ENCODE measurements around the gene IL1B.

DNA sequence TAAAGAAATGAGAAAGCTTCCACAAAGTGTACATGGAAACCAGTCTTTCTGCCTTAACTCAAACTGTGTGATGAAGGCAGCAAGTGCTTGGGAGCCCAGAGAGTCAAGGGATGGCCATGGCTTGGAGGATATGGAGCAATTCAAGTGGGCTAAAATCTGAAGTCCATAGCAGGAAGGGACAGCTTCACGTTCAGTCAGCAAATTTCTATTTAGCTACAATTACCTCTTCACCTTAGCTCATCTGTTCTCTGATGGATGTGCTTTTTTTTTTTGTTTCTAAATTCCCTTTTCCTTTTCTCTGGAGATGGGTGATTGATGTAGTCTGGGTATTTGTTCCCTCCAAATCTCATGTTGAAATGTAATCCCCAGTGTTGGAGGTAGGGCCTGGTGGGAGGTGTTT, 47.4 kb downstream of the IL1B start:
- TF ChIP-seq, protein P1, sequence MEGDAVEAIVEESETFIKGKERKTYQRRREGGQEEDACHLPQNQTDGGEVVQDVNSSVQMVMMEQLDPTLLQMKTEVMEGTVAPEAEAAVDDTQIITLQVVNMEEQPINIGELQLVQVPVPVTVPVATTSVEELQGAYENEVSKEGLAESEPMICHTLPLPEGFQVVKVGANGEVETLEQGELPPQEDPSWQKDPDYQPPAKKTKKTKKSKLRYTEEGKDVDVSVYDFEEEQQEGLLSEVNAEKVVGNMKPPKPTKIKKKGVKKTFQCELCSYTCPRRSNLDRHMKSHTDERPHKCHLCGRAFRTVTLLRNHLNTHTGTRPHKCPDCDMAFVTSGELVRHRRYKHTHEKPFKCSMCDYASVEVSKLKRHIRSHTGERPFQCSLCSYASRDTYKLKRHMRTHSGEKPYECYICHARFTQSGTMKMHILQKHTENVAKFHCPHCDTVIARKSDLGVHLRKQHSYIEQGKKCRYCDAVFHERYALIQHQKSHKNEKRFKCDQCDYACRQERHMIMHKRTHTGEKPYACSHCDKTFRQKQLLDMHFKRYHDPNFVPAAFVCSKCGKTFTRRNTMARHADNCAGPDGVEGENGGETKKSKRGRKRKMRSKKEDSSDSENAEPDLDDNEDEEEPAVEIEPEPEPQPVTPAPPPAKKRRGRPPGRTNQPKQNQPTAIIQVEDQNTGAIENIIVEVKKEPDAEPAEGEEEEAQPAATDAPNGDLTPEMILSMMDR (IDR thresholded peaks at IDR 0.05; ENCODE audit: low read depth, low read length, missing input control), result no peak
- no peak for TF ChIP-seq JUND (IDR thresholded peaks at IDR 0.05)
- TF ChIP-seq, protein P2, sequence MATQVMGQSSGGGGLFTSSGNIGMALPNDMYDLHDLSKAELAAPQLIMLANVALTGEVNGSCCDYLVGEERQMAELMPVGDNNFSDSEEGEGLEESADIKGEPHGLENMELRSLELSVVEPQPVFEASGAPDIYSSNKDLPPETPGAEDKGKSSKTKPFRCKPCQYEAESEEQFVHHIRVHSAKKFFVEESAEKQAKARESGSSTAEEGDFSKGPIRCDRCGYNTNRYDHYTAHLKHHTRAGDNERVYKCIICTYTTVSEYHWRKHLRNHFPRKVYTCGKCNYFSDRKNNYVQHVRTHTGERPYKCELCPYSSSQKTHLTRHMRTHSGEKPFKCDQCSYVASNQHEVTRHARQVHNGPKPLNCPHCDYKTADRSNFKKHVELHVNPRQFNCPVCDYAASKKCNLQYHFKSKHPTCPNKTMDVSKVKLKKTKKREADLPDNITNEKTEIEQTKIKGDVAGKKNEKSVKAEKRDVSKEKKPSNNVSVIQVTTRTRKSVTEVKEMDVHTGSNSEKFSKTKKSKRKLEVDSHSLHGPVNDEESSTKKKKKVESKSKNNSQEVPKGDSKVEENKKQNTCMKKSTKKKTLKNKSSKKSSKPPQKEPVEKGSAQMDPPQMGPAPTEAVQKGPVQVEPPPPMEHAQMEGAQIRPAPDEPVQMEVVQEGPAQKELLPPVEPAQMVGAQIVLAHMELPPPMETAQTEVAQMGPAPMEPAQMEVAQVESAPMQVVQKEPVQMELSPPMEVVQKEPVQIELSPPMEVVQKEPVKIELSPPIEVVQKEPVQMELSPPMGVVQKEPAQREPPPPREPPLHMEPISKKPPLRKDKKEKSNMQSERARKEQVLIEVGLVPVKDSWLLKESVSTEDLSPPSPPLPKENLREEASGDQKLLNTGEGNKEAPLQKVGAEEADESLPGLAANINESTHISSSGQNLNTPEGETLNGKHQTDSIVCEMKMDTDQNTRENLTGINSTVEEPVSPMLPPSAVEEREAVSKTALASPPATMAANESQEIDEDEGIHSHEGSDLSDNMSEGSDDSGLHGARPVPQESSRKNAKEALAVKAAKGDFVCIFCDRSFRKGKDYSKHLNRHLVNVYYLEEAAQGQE (IDR thresholded peaks at IDR 0.05), result no peak
- TF ChIP-seq, protein P3, sequence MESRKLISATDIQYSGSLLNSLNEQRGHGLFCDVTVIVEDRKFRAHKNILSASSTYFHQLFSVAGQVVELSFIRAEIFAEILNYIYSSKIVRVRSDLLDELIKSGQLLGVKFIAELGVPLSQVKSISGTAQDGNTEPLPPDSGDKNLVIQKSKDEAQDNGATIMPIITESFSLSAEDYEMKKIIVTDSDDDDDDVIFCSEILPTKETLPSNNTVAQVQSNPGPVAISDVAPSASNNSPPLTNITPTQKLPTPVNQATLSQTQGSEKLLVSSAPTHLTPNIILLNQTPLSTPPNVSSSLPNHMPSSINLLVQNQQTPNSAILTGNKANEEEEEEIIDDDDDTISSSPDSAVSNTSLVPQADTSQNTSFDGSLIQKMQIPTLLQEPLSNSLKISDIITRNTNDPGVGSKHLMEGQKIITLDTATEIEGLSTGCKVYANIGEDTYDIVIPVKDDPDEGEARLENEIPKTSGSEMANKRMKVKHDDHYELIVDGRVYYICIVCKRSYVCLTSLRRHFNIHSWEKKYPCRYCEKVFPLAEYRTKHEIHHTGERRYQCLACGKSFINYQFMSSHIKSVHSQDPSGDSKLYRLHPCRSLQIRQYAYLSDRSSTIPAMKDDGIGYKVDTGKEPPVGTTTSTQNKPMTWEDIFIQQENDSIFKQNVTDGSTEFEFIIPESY (IDR thresholded peaks at IDR 0.05), result no peak
